Activated T-cell treated with anti-CD3 and anti-CD28 coated beads, Interleukin-2, amount 50 U/mL, for 24 hours (primary cell): Measurements from ENCODE around the gene CPNE5.
"Not testable (repeated sequence)": the region's sequence is repeated elsewhere in the genome, so short reads cannot be mapped to it uniquely, and the experiment has no call there.

Source experiments
- DNase-seq: peaks from one replicate; pipeline ENCODE4 v3.0.0-alpha.2; 2020
- H3K27ac Mint-ChIP-seq: 2 replicates; pipeline ENCODE4 v1.8.0; 2020; ENCODE audit warnings: mild to moderate bottlenecking, mixed read lengths
- H3K27me3 Mint-ChIP-seq: 2 replicates; pipeline ENCODE4 v1.8.0; 2020; ENCODE audit warnings: mixed read lengths
- H3K36me3 Mint-ChIP-seq: 2 replicates; pipeline ENCODE4 v1.8.0; 2020; ENCODE audit warnings: low read depth, mixed read lengths
- H3K4me1 Mint-ChIP-seq: 2 replicates; pipeline ENCODE4 v1.8.0; 2020; ENCODE audit warnings: low read depth, mixed read lengths
- H3K4me3 Mint-ChIP-seq: 2 replicates; pipeline ENCODE4 v1.8.0; 2020; ENCODE audit warnings: mild to moderate bottlenecking, moderate library complexity, mixed read lengths
- H3K9me3 Mint-ChIP-seq: 2 replicates; pipeline ENCODE4 v1.8.0; 2020; ENCODE audit warnings: mixed read lengths

Gene CPNE5

GRCh38 chr6:36723992-36724391 is 115.3 kb downstream of the CPNE5 start:
- not testable (repeated sequence) for H3K27me3 Mint-ChIP-seq, DNase-seq, H3K36me3 Mint-ChIP-seq, H3K27ac Mint-ChIP-seq, H3K9me3 Mint-ChIP-seq, H3K4me3 Mint-ChIP-seq
- peaks cover 25% of the 10 kb centered on the region for H3K4me1 Mint-ChIP-seq

GRCh38 chr6:36722879-36723278 is 116.4 kb downstream of the CPNE5 start:
- H3K36me3 Mint-ChIP-seq, result no peaks in the 10 kb centered on the region
- H3K4me3 Mint-ChIP-seq, result no peak overlapping the region
- H3K27ac Mint-ChIP-seq, result no peak overlapping the region
- H3K4me1 Mint-ChIP-seq, result peaks cover 19% of the 10 kb centered on the region
- no peaks in the 10 kb centered on the region for H3K9me3 Mint-ChIP-seq
- no peaks in the 10 kb centered on the region for H3K27me3 Mint-ChIP-seq
- DNase-seq, result no peak

- peaks cover 14% of the 10 kb centered on the region for H3K4me1 Mint-ChIP-seq
- no peaks in the 10 kb centered on the region for H3K27me3 Mint-ChIP-seq
- H3K9me3 Mint-ChIP-seq, result no peaks in the 10 kb centered on the region
- no peaks in the 10 kb centered on the region for H3K36me3 Mint-ChIP-seq
- H3K27ac Mint-ChIP-seq, result no peak overlapping the region
- H3K4me3 Mint-ChIP-seq, result no peak overlapping the region
- DNase-seq, result no peak
Measured at GRCh38 chr6:36722365-36722764, 116.9 kb downstream of the CPNE5 start.

GRCh38 chr6:36721369-36722140 is 117.7 kb downstream of the CPNE5 start:
- Mint-ChIP-seq H3K27me3 (no peaks in the 10 kb centered on the region), H3K36me3 (no peaks in the 10 kb centered on the region), H3K27ac (no peak overlapping the region), H3K4me1 (peaks cover 6% of the 10 kb centered on the region), H3K9me3 (no peaks in the 10 kb centered on the region), H3K4me3 (no peak overlapping the region)
- no peak for DNase-seq

GRCh38 chr6:36720251-36721141 is 118.7 kb downstream of the CPNE5 start:
- Mint-ChIP-seq H3K4me1 (peaks cover 3% of the 10 kb centered on the region), H3K27ac (peak overlapping the region; percentile 14), H3K9me3 (no peaks in the 10 kb centered on the region), H3K4me3 (no peak overlapping the region), H3K36me3 (no peaks in the 10 kb centered on the region), H3K27me3 (no peaks in the 10 kb centered on the region)
- no peak for DNase-seq

- no peak overlapping the region for H3K27ac Mint-ChIP-seq
- H3K9me3 Mint-ChIP-seq, result no peaks in the 10 kb centered on the region
- DNase-seq, result no peak
Measured at GRCh38 chr6:36719126-36719525, 120.1 kb downstream of the CPNE5 start.

GRCh38 chr6:36718560-36718959 is 120.7 kb downstream of the CPNE5 start:
- H3K4me3 Mint-ChIP-seq, result no peak overlapping the region
- H3K36me3 Mint-ChIP-seq, result no peaks in the 10 kb centered on the region
- DNase-seq, result no peak
- no peaks in the 10 kb centered on the region for H3K4me1 Mint-ChIP-seq
- no peaks in the 10 kb centered on the region for H3K27me3 Mint-ChIP-seq
- no peak overlapping the region for H3K27ac Mint-ChIP-seq
- H3K9me3 Mint-ChIP-seq, result no peaks in the 10 kb centered on the region

More at GRCh38 chr6:36719126-36719525, 120.1 kb downstream of the CPNE5 start:
- Mint-ChIP-seq H3K36me3 (no peaks in the 10 kb centered on the region), H3K4me1 (no peaks in the 10 kb centered on the region), H3K27me3 (no peaks in the 10 kb centered on the region), H3K4me3 (no peak overlapping the region)

GRCh38 chr6:36717871-36718540 is 121.2 kb downstream of the CPNE5 start:
- Mint-ChIP-seq H3K36me3 (no peaks in the 10 kb centered on the region), H3K9me3 (no peaks in the 10 kb centered on the region), H3K27me3 (no peaks in the 10 kb centered on the region), H3K4me3 (no peak overlapping the region), H3K27ac (no peak overlapping the region), H3K4me1 (no peaks in the 10 kb centered on the region)
- no peak for DNase-seq

- Mint-ChIP-seq H3K36me3 (no peaks in the 10 kb centered on the region), H3K4me3 (no peak overlapping the region), H3K27ac (no peak overlapping the region), H3K9me3 (no peaks in the 10 kb centered on the region), H3K27me3 (no peaks in the 10 kb centered on the region), H3K4me1 (peaks cover 3% of the 10 kb centered on the region)
- no peak for DNase-seq
Measured at GRCh38 chr6:36717231-36717825, 121.9 kb downstream of the CPNE5 start.

- Mint-ChIP-seq H3K36me3 (no peaks in the 10 kb centered on the region), H3K4me3 (no peak overlapping the region), H3K27me3 (no peaks in the 10 kb centered on the region), H3K9me3 (no peaks in the 10 kb centered on the region), H3K27ac (no peak overlapping the region), H3K4me1 (peaks cover 3% of the 10 kb centered on the region)
- no peak for DNase-seq
Measured at GRCh38 chr6:36716476-36717093, 122.7 kb downstream of the CPNE5 start.

- Mint-ChIP-seq H3K4me1 (peaks cover 3% of the 10 kb centered on the region), H3K27ac (no peak overlapping the region), H3K9me3 (no peaks in the 10 kb centered on the region), H3K27me3 (no peaks in the 10 kb centered on the region), H3K4me3 (no peak overlapping the region), H3K36me3 (no peaks in the 10 kb centered on the region)
- no peak for DNase-seq
Measured at GRCh38 chr6:36715469-36715868, 123.8 kb downstream of the CPNE5 start.

GRCh38 chr6:36714511-36714910 is 124.7 kb downstream of the CPNE5 start:
- no peaks in the 10 kb centered on the region for H3K27me3 Mint-ChIP-seq
- H3K4me3 Mint-ChIP-seq, result no peak overlapping the region
- DNase-seq, result no peak
- no peaks in the 10 kb centered on the region for H3K9me3 Mint-ChIP-seq
- no peaks in the 10 kb centered on the region for H3K36me3 Mint-ChIP-seq
- no peak overlapping the region for H3K27ac Mint-ChIP-seq
- peaks cover 3% of the 10 kb centered on the region for H3K4me1 Mint-ChIP-seq

- Mint-ChIP-seq H3K27me3 (no peaks in the 10 kb centered on the region), H3K9me3 (no peaks in the 10 kb centered on the region), H3K27ac (no peak overlapping the region), H3K36me3 (no peaks in the 10 kb centered on the region), H3K4me1 (peaks cover 3% of the 10 kb centered on the region), H3K4me3 (no peak overlapping the region)
- DNase-seq, result peak; percentile 21
Measured at GRCh38 chr6:36713846-36714245, 125.4 kb downstream of the CPNE5 start.

- DNase-seq, result peak; percentile 9
- Mint-ChIP-seq H3K27ac (no peak overlapping the region), H3K4me1 (peaks cover 3% of the 10 kb centered on the region)
Measured at GRCh38 chr6:36712816-36713215, 126.4 kb downstream of the CPNE5 start.

More at GRCh38 chr6:36712816-36713215, 126.4 kb downstream of the CPNE5 start:
- Mint-ChIP-seq H3K27me3 (no peaks in the 10 kb centered on the region), H3K36me3 (no peaks in the 10 kb centered on the region), H3K9me3 (no peaks in the 10 kb centered on the region), H3K4me3 (no peak overlapping the region)
